ENCODE results near the gene COLEC12.

COLEC12 gene

DNA sequence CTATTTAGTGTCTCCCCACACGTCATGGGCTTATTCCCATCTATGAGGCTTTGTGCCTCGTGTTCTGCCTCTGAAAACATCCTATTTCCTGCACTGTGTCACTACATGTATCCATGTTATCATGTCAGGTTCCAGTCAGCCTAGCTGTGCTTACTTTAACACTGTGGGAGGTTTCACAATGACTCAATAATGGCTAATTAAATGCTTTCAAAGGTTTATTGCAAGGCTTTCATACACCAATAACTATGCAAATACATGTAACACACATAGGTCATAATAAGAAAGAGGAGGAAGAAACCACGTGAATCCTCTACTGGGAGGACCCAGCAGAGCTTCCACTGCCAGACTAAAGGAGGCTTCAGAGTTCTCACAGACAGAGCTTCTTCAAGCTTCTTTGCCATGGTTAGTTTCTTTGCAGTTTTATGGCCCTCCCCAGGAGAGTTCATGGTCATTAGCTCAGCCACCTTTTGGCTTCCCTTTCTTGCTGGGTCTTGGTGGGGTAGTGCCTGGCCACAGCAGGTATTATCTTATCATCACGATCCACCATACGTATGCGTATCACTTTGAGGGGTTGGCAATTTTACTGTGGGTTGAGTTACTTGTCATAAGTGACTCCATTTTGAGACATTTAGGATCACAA is 5.1 kb upstream of the COLEC12 start:
- no peak for DNase-seq (ENCODE audit: low spot score)

DNA sequence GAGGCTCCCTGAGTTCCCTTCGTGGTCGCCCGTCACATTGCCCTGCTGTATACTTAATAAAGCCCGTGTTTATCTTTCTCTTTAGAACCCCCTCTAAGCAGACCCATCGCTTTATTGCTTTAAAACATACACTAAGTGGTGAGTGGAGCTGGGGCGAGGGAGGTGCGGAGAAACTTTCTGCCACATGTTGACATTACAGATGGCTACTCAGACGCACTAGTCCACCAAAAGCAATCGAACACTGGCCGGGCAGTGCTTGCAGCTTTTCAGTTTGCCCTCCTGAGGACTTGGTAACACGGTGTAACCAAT is 859 bp upstream of the COLEC12 start:
- DNase-seq (ENCODE audit: low spot score): no peak

DNA sequence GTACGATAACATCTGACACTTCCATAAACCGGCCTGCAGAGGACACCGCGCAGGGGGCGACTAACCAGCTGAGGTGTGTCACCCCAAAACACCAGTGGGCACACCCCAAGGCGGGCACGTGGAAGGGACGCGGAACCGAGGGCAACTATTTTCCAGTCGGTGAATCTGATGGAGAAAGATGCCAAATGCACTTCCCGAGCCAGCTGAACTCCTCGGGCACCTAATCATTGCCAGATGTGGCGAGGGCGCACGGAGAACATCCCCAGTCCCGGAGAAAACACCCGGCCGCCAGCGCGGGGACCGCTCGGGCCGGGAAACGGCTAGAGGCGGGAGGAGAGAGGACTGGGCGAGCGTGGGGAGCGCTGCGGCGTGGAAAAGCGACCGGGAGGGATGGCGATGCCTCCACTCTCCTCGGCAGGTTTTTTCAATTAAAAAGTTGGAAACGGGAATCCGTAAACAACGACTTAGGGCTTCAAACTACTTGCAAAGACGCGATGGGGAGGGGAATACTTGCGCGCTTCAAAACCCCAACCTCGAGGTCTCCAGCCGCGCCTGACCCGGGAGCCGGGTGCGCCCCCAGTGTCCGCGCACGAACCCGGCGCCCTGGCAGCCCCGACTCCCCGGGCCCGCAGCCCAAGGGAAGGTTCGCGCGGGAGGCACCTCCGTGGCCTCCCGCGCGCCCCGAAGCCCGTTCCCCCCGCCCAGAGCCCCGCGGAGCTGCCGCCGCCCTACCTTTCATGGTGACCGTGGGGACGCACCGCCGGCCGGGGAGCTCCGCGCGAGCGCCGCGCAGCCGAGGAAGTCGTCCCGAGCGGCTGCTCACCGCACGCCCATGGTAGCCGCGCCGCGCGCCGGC is 497 bp downstream of the COLEC12 start:
- no peak for DNase-seq (ENCODE audit: low spot score)

DNA sequence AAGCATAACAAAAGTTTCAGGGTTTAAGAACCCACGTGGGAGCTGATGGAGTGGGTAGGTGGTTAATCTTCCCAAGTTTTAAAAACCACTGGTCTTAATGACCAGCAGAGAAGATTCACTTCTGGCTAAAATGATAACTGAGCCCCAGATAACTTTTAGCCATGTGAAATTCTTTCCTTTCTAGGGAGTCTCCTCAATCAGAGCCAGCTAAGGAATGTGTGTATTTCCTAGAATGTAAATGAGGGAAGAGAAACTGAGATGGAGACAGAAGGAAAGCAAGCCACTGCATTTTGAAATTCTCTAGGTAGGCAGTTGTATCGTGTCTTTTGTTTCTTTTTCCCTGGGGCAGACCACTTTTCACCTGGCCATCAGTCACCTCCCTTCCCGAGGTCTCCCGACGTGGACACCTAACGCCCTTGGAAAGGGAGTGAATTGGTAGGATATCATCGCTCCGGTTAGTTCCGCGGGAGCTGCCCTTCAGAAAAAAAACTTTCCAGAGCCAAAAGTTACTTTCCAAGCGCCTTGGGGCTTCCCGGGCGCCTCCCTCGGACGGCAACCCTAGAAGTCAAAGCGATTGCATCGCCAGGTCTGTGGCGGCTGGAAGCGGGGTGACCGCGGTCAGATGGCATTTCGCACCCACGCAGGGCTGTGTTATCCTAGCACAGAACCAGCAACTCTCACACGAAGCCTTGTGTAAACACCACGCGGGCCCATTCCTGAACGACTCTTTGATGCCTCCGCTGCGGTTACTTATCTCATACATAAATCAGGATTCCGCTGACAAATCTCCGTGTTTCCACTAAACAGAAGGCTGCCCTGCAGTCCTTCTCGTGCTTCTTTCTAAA is 1.3 kb downstream of the COLEC12 start:
- no peak for DNase-seq (ENCODE audit: low spot score)

DNA sequence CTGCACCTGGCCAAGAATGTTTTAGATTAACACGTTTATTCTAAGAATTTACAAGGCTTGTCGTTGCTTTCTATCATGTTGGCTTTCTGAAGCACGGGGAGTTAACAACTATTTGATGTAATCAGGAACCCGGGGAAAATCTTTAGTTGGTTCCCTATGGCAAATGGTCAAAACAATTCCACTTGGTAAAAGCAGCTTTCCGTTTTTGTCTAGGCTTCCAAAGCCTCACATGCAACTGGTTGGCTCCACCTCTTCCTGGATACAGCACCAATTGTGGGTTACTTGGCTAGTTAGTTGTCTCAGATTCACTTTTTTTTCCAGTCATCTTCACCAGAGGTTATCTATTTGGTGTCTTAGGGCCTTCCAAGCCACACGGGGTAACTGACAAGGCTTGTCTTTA is 2.8 kb downstream of the COLEC12 start:
- DNase-seq (ENCODE audit: low spot score): no peak

DNA sequence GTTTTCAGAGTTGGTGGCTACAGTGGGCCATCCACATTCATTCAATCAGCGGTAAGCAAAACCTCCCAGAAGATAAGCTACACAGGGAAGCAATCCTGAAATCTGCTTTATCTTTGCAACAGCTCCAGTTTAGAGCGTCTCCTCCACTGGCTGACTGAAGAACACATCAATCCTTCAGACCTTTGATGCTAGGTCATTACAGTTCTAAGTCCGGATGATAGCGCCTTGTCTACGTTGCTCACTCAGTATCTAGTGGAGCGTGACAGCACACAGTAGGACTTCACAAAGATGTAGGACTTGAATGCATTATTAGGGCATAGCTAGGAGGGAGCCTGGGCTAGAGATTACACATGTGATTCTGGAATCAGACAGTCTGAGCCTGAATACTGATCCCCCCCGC is 5.0 kb downstream of the COLEC12 start:
- no peak for DNase-seq (ENCODE audit: low spot score)

DNA sequence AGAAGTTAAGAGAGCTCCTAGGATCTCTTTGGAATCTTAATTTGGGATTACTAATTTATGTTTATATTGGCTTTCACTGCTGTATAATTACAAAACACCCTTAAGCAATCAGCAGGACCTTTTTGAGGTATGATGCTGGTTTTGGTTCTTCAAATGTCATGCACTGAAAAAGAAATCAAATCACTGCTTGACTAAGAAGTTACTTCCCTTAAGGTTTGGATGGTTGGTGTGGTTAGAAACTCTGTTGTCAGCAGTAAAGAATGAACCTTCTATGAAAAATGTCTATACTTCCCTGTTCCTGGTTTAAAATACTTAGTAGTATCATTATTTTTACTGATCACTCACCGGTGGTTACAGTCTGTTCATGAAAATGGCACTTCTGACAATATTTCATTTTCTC is 5.5 kb downstream of the COLEC12 start:
- DNase-seq (ENCODE audit: low spot score): no peak

DNA sequence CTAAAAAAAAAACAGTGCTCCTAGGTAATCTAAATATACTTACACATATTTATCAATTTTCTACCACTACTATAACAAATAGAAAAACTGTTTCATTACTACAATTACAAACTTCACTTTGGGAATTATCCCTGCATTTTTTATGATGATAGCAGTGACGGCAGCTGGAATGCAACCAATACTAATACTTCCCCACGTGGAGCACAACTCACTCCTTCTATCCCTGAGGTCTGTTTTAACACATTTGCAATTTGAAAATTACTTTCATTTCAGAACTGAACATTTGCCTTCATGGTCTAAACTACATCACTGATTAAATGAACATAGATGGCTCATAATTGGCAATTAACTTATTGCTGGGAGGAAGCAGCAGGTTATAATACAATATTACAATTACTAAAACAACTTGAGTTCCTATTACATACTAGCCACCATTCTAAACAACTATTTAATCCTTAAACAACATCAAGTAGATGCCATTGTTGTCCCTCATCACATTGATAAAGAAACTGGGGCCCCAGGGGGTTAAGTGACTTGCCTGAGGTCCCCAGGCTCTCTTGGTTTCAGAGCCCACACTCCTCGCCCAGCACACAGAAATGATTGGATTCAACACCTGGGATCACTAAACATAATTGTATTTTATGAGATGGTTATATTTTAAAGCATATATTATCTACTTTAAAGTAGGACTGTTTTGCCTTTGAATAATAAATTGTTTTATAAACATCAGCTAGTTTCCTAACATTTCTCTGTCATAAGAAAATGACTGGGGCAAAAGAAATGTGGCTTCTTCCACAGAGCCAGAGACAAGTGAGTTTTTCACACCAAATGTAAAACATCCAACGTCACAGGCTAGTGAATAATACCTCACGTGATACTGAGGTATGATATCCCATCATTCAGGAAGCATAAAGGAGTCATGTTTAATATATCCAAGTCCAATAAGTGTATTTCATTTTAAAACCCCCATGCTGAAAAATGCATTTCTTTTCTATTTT is 6.2 kb downstream of the COLEC12 start:
- DNase-seq (ENCODE audit: low spot score): no peak

DNA sequence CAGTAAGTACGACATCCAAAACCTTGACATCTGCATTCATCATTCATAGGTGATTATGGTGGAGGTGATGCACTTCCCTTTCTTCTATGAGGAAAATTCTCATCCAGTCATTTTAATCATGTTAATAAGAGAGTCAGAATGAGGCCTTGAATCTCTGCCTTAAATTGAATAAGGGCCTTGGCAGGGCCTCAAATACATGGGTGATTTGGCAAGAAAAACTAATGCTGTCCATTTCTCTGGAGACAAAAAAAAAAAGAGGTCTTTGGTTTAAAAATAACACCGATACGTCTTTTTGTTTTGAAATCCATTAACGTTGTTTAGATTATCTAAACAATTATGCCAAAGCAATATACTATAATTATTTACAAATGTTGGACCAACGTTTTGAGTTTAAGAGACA is 8.1 kb downstream of the COLEC12 start:
- no peak for DNase-seq (ENCODE audit: low spot score)

DNA sequence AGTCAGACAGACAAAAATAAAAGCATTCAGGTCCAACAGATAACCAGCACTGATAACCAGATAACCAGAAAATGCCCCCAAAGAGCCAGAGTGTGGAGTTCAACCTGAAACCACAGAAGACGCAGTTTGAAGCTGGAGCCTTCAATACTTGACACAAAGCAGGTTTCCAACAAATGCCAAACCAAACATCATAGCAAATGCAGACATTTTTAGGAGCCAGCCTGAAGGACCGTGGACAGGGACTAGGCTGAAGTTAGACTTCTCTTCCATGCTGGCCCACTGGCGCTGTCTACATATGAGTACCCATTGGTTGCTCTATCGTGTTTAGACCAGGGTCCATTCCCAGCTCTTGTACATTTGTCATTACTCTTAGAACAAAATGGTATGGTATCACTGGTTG is 9.9 kb downstream of the COLEC12 start:
- DNase-seq (ENCODE audit: low spot score): no peak

DNA sequence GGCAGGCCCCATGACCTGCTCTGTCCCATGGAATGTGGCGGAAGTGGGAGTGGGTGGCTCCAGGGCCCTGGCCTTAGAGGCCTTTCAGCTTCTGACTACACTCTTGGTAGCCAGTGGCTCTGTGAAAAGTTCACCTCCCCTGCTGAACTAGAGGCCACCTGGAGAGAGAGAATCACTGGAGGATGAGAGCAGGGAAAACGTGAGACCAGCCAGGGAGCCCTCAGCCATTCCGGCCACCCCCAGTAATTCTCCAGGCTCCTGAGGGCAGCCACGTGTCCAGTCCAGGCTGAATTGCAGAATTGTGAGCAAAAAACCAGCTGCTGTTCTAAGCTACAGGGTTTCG is 10.5 kb downstream of the COLEC12 start:
- no peak for DNase-seq (ENCODE audit: low spot score)

DNA sequence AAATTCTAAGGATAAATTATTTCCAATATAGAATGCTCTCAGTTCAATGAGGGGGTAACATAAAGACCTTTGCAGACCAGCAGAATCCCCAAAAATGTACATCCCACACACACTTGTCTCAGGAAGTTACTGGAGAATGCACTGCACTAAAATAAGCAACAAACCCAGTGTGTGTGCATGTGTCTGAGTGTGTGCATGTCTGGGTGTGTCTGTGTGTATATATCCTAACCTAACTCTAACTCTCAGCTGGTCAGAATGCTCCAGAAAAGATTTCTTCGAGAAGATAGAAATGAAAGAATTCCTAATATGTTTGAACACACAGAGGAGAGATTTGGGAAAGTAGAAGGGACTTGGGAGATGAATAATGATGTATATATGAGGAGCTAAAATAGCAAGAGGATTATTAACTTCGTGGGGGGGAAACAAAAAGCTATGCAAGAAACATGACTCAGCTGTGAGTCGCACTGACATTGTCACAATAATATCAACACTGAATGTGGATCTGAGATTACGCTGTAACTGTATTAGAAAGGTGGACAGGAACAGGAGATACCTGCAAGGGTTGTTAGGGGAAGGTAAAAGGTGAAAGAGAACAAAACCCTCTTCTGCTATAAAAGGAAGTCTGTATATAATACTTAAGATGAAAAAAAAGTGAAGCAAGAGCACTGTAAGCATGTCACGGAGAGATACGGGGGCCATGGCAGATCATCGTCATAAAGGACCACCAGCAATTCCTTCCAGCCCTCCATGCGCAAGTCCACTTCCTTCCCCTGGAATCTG is 11.1 kb downstream of the COLEC12 start:
- no peak for DNase-seq (ENCODE audit: low spot score)

DNA sequence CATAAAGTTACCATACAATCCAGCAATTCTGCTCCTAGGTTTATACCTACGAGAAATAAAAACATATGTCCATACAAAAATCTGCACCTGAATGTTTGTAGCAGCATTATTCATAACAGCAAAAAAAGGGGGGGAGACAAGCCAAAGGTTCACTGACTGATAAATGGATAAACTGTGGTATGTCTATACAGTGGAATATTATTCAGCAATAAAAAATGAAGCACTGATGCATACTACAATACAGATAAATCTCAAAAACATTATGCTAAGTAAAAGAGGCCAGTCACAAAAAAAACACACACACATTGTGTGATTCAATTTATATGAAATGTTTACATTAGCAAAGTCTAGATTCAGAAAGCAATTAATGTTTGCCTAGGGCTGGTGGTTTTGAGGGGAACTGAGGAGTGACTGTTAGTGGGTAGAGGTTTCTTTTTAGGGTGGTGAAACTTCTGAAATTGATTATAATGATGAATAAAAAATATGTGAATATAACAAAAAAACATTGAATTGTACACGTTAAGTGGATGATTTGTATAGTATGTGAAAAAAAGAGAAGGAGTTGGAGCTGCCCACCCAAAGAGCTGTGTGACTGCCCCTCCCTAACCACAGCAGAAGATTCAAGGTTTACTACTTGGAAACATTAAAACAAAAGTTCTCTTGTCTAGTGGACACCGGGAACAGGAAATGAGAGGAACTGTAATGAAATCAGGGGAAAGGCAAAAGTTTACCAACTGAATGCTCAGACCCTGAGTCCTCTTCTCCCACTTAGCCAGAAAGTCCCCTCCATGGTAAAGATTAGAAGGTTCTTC is 13.4 kb downstream of the COLEC12 start:
- DNase-seq (ENCODE audit: low spot score): no peak

DNA sequence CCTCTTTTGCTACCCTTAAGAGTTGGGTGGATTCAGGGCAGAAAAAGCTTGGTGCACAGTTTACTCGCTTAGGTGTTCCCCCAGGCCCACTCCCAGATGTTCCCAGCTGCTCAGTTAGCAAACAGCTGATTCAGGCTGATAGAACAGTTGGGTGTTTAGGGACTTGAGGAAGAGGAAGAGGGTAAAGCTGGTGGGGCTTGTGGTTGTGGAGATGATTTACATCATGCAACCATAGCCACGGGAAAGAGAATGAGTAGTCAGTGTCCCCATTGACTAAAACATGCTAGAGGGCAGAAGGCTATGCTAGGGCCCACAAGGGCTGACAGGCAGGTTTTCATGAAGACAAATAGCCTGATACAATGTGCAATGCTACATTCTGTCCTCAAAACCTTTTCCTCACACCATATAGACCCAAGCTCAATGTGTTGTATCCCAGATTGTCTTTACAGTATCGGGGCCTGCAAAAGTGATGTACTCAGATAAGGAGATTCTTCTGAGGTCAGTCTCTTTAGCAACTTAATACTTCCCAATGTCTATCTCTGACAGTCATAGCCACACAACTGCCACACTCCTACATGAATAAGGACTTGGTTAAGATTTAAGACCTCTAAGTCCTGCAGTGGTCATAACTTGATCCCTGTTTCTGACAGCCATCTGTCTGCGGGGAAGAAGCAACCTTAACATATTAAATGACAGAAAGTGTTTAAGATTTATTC is 15.6 kb downstream of the COLEC12 start:
- DNase-seq (ENCODE audit: low spot score): no peak

DNA sequence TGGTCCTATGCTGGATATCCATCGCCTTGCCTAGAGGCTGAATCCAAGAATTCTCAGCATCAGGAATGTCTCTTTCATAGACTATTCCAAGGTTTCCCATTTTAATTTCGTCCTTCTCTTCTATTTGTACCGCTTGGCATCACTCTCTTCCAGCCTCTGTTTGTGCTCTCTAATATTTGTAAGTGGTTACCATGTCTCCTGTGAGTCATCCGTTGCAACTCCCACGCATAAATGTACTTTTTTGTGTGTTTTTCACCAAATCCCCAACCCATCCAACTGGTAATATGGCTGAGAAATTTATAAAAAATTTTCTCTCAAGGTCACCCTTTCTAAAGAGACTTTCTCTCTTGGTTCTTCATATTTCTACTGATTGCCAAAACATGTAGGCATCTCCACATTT is 21.8 kb downstream of the COLEC12 start:
- no peak for DNase-seq (ENCODE audit: low spot score)

DNA sequence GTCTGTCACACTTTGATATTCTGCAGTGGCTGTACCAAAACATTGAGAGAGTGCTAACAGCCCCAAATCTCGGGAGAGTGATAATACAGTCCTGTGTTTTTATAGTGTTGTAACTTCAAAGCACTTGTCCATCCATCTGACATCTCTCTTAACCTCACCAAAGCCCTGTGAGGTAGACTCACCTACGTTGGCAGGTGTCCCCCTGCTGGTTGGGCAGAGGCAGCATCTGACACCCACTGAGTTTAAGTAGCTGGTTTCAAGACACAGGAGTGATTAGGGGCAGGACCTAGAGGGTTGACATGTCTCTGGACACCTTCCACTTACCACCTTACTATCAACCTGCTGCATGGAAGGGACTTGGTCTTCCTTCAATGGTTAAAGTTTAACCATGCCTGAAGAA is 22.9 kb downstream of the COLEC12 start:
- DNase-seq (ENCODE audit: low spot score): peak; percentile 6

DNA sequence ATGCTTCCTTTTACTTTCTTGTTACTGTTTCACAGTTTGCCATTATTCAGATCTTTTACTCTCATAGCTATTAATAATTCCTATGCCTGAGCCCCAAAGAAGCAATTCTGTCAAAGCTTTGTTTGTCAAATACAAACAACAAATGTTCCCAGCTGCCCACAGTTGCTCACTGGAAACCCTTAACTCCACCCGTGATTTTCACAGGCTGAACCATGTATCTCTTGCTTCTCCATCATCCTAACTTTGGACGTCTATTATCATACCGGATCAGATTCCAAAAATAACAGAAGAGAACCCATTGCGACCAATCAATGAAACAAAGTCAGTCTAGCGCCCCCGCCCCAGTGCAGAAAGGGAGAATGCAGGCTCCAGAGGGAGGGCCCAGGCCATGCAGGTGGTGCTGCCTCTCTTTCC is 24.2 kb downstream of the COLEC12 start:
- no peak for DNase-seq (ENCODE audit: low spot score)

DNA sequence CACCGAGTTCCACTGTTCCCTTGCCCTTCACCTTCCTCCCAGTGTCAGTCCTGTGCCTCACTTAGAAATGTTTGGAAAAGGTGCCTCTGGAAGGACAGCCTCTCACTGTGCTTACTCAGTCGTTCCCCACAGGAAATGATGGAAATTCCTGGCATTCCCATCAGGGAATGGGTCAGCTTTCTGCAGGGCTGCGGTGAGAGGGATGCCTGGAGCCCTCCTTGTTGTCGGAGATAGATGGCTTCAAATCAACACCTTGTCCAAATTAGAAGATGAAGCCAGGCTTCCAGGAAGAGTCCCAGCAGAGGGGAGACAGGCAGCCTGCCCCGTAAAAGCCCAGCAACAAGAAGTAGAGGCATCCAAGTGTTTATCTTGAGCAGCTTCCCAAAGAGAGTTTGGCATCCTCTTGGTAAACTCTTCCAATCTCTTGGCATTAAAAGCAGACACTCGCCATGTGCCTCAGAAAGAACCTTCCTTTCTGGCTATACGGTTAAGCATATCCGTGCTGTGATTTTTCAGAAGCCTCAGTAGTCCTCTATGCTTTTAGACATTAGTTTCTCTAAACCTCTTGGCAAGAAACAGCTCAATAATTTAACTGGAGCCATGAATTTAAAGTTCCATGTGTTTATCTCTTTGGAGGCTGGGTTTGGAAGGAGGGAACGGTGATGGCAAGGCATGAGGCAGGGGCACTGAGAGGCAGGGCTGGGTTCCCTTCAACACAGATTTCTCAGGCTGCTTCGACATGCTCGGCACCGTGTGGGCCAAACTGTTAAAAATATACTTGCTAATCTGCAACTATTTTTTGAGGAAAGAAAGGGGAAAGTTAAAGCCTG is 25.1 kb downstream of the COLEC12 start:
- DNase-seq (ENCODE audit: low spot score): no peak

DNA sequence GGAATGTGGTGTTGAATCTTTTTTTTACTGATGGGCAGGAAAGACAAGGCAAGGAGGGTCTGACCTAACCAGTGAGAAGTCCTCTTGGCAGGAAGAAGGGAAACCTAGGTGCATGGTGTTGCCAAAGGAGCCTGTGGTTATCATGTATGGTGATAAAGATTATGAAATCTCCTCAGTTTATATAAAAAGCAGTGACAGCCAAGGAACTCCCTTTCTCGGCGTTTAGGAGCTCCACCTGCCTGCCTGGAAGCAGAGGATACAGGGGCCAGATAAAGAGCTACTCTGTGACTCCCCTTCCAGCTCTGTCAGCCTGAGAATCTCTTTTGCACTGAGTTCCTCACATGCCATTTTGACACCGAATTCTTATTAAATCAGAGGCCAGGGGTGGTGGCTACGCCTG is 26.1 kb downstream of the COLEC12 start:
- DNase-seq (ENCODE audit: low spot score): no peak
